K562 (cell line): Measurements from ENCODE around the gene TEX14. TPM values are rescaled to one million over a fixed set of nuclear protein-coding genes. Genes with fewer than 3 reads are reported as not detected.

Experiments
- ATAC-seq: fragments of 200-7000 bp; cut with Tn5 transposase; 3 replicates; pipeline ENCODE4 v1.9.1; 2020; ENCODE audit warnings: moderate library complexity
- BruUV-seq: library from RNA; stranded (reverse); fragments of 400-500 nt; replicated peaks from 2 replicates; lab custom pipeline; 2021; lab: Mats Ljungman, UMichigan
- CTCF ChIA-PET: fragments of 300-600 bp; formaldehyde crosslinking; extraction: SDS; loops from one replicate; lab custom pipeline; 2021; ENCODE audit warnings: low intra/inter-chr PET ratio; lab: Yijun Ruan, JAX
- POLR2A ChIA-PET: fragments of 300-600, 350-650 bp; sonication (Branson Sonifier 250); formaldehyde crosslinking; extraction: SDS; loops from one replicate; lab custom pipeline; 2021; ENCODE audit warnings: antibody characterized with exemption, inconsistent platforms; lab: Yijun Ruan, JAX
- DNase-seq, 4 experiments: peaks; one replicate each; pipeline versions ENCODE4 v3.0.0 to v3.0.0-alpha.2; 2011 to 2018; ENCODE audit warnings: low spot score in 3 of 4, mixed read lengths in 3 of 4; ENCODE audit errors: extremely low read depth in 1 of 4
- FAIRE-seq: peaks from 2 replicates; lab custom pipeline; 2011; peaks lifted over from hg19 to GRCh38; lab: Jason Lieb, UNC
- H2AFZ ChIP-seq: 2 replicates; pipeline ENCODE4 v1.6.0; 2011; ENCODE audit warnings: low read depth, low read length, control low read depth, inconsistent platforms
- H3K27ac ChIP-seq: fragments of 200-600 bp; 3 replicates; pipeline ENCODE4 v1.8.0; 2011; ENCODE audit warnings: low read depth, mild to moderate bottlenecking, control low read depth, inconsistent platforms, low read length, moderate library complexity, mixed read lengths; ENCODE audit errors: extremely low read depth
- H3K27me3 ChIP-seq, 2 experiments: fragments of 300-600 bp in 1 of 2; 2 replicates in 1 of 2; 3 replicates in 1 of 2; pipeline versions ENCODE4 v1.6.0 to v1.8.0; 2011; ENCODE audit warnings: inconsistent platforms in 2 of 2, low read length in 2 of 2, mild to moderate bottlenecking in 1 of 2, mixed read lengths in 1 of 2, moderate library complexity in 1 of 2; ENCODE audit not compliant: control insufficient read depth in 2 of 2, insufficient read depth in 2 of 2
- H3K36me3 ChIP-seq: fragments of 300-600 bp; 3 replicates; pipeline ENCODE4 v1.8.0; 2011; ENCODE audit warnings: mild to moderate bottlenecking, low read length, inconsistent platforms; ENCODE audit not compliant: control insufficient read depth, insufficient read depth
- H3K4me1 ChIP-seq, 2 experiments: fragments of 200-600 bp in 1 of 2; replicated peaks in 1 of 2; 2 replicates in 1 of 2; 3 replicates in 1 of 2; pipeline versions ENCODE4 v1.5.1 to v1.8.0; 2011; ENCODE audit warnings: inconsistent platforms in 2 of 2, low read length in 2 of 2, mild to moderate bottlenecking in 1 of 2, mixed read lengths in 1 of 2, moderate library complexity in 1 of 2; ENCODE audit not compliant: control insufficient read depth in 2 of 2, insufficient read depth in 2 of 2
- H3K4me2 ChIP-seq: 2 replicates; pipeline ENCODE4 v1.6.1; 2011; ENCODE audit warnings: low read length, control low read depth, inconsistent platforms, mixed read lengths; ENCODE audit not compliant: insufficient read depth
- H3K4me3 ChIP-seq: fragments of 200-600 bp; sonication (generic), shearing (Covaris generic); 2 replicates; pipeline ENCODE4 v1.5.1; 2016; ENCODE audit warnings: control low read depth, inconsistent platforms
- H3K79me2 ChIP-seq: fragments of 200-600 bp; 3 replicates; pipeline ENCODE4 v1.8.0; 2011; ENCODE audit warnings: low read length, inconsistent platforms; ENCODE audit not compliant: control insufficient read depth, insufficient read depth
- H3K9ac ChIP-seq, 2 experiments: 2 replicates each; pipeline versions ENCODE4 v1.6.0 to v1.6.1; 2011; ENCODE audit warnings: low read depth in 2 of 2, low read length in 2 of 2, control low read depth in 1 of 2, inconsistent platforms in 1 of 2, mild to moderate bottlenecking in 1 of 2, mixed read lengths in 1 of 2; ENCODE audit not compliant: insufficient read depth in 1 of 2
- H3K9me1 ChIP-seq: one replicate; pipeline ENCODE4 v1.6.0; 2011; ENCODE audit warnings: inconsistent platforms, mild to moderate bottlenecking, low read length, moderate library complexity; ENCODE audit not compliant: control insufficient read depth, insufficient read depth
- H3K9me3 ChIP-seq: replicated peaks from 2 replicates; pipeline ENCODE4 v1.5.1; 2011; ENCODE audit warnings: low read depth, low read length, inconsistent platforms; ENCODE audit not compliant: control insufficient read depth, insufficient read depth
- H4K20me1 ChIP-seq: replicated peaks from 2 replicates; pipeline ENCODE4 v1.6.1; 2011; ENCODE audit warnings: low read length, inconsistent platforms, mixed read lengths; ENCODE audit not compliant: control insufficient read depth, insufficient read depth
- ZNF41 ChIP-seq: fragments of 250-450 bp; sonication (Bioruptor Pico); conservative IDR thresholded peaks from 2 replicates; pipeline ENCODE4 v1.4.0; 2020; ENCODE audit warnings: mild to moderate bottlenecking
- WGBS: fragments of 100-300 bp; shearing (Covaris generic); methylation state at CpG from one replicate; pipeline ENCODE4 v1.1.6; 2016; ENCODE audit warnings: low coverage, mixed read lengths; ENCODE audit not compliant: insufficient coverage; ENCODE audit errors: missing lambda C conversion rate; 5-methylcytosine and 5-hydroxymethylcytosine counted together
- in situ Hi-C: fragments of 300-500 bp; cut with MboI; formaldehyde crosslinking; loops from 4 replicates; pipeline ENCODE4 v1.15.0; 2018; ENCODE audit warnings: inconsistent platforms, mixed read lengths
- intact Hi-C: fragments of 100-400 bp; cut with micrococcal nuclease; formaldehyde crosslinking; loops from 2 replicates; pipeline ENCODE4 v1.14.2; 2022
- polyA plus RNA-seq, 8 experiments: library from polyadenylated mRNA; depleted of rRNA in 4 of 8; stranded (reverse) in 5 of 8; unstranded in 3 of 8; fragments of >200 nt; fragmentation: Nextera tagmentation in 2 of 8; fragmentation: Illumina TruSeq in 1 of 8; extraction: Ambion mirVana in 2 of 8; extraction: Trizol in 1 of 8; gene quantifications; 2 replicates each; pipeline versions ENCODE4 v1.2.1 to v1.2.3, GENCODE V29; 2011 to 2014; ENCODE audit warnings: inconsistent platforms in 1 of 8, missing spikeins in 1 of 8
- total RNA-seq, 7 experiments: library from RNA; depleted of rRNA in 6 of 7; stranded (reverse); fragments of >200 nt in 6 of 7; fragmentation: Illumina TruSeq in 2 of 7; extraction: Trizol in 2 of 7; gene quantifications; 2 replicates each; pipeline versions ENCODE4 v1.2.1 to v1.2.3, GENCODE V29; 2011 to 2021; ENCODE audit warnings: low replicate concordance in 1 of 7
- TF ChIP-seq, protein P1 (sequence below), 3 experiments: fragments of 200-800 bp in 1 of 3; fragments of 250-450 bp in 1 of 3; fragments of 450-650 bp in 1 of 3; sonication (Bioruptor Pico) in 1 of 3; sonication (Bioruptor generic) in 1 of 3; formaldehyde crosslinking in 1 of 3; IDR thresholded peaks; 2 replicates each; pipeline versions ENCODE4 v1.6.1 to v1.8.0; 2016 to 2022; ENCODE audit warnings: mild to moderate bottlenecking in 2 of 3, missing genetic modification characterization in 2 of 3, missing compliant biosample characterization in 1 of 3, moderate library complexity in 1 of 3

TEX14 gene
- total and polyA plus RNA-seq, 9 of the 15 experiments (the other 6 are each of a cell fraction or from before 2014, with no cell fraction given): 0.05 to 0.12 (median 0.09) TPM; not detected in 1

DNA sequence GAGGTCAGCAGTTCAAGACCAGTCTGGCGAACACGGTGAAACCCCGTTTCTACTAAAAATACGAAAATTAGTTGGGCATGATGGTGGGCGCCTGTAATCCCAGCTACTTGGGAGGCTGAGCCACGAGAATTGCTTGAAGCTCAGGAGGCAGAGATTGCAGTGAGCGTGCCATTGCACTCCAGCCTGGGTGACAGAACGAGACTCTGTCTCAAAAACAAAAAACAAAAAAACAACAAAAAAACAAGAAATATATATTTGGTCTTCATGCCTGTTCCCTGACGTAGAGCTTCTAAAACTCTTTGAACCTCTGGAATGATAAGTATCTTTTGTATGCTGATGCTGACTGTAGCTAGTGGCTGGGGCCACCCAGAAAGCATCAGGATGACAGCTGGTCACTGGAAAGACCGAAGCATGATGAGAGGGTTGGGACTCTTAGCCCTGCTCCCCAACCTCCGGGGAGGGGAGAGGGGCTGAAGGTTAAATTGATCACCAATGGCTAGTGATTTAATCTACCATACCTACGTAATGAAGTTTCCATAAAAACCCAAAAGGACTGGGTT is 54.8 kb downstream of the TEX14 start:
- no TSS peak for BruUV-seq
- Histone ChIP-seq H3K4me1 (peaks cover 0 to 2% of the 10 kb centered on the region in 2 experiments; a peak in 2 of 5 replicates), H3K9ac (no peak overlapping the region), H3K9me3 (no peaks in the 10 kb centered on the region), H2AFZ (peak overlapping the region; percentile 14; the same call in 1 of the 2 replicates), H3K4me2 (no peak overlapping the region), H3K27ac (no peak overlapping the region), H3K27me3 (no peaks in the 10 kb centered on the region), H3K79me2 (no peaks in the 10 kb centered on the region)
- ChIA-PET POLR2A (interaction anchor here (1.0 to 1.2 kb wide), 4 partner anchors 8 to 42 kb away, joined by 3 to 19 read pairs (median 4); no protein-coding TSS in a partner anchor), CTCF (no interaction called here)
- FAIRE-seq: no peak
- peak; percentile 26; the same call in 1 of the 3 replicates for ATAC-seq
- DNase-seq: no peak
- no peak for TF ChIP-seq ZNF41
- TF ChIP-seq, protein P1, sequence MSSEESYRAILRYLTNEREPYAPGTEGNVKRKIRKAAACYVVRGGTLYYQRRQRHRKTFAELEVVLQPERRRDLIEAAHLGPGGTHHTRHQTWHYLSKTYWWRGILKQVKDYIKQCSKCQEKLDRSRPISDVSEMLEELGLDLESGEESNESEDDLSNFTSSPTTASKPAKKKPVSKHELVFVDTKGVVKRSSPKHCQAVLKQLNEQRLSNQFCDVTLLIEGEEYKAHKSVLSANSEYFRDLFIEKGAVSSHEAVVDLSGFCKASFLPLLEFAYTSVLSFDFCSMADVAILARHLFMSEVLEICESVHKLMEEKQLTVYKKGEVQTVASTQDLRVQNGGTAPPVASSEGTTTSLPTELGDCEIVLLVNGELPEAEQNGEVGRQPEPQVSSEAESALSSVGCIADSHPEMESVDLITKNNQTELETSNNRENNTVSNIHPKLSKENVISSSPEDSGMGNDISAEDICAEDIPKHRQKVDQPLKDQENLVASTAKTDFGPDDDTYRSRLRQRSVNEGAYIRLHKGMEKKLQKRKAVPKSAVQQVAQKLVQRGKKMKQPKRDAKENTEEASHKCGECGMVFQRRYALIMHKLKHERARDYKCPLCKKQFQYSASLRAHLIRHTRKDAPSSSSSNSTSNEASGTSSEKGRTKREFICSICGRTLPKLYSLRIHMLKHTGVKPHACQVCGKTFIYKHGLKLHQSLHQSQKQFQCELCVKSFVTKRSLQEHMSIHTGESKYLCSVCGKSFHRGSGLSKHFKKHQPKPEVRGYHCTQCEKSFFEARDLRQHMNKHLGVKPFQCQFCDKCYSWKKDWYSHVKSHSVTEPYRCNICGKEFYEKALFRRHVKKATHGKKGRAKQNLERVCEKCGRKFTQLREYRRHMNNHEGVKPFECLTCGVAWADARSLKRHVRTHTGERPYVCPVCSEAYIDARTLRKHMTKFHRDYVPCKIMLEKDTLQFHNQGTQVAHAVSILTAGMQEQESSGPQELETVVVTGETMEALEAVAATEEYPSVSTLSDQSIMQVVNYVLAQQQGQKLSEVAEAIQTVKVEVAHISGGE (CRISPR knock-in tag; IDR thresholded peaks at IDR 0.05): 0 out of 6 replicates have a peak, but pooled peaks of 1 of the 3 experiments have one; percentile 44
- TF ChIP-seq, all 486 proteins: peak for 1
- no peak overlapping the region for H3K4me3 ChIP-seq
- WGBS: 23% methylated on average over 10 of the region's 12 CpGs
- in situ Hi-C loops (no loop called here), intact Hi-C loops (loop anchor here (10.0 kb wide), 1 partner anchor 302 kb away; no protein-coding TSS in a partner anchor)
- no peaks in the 10 kb centered on the region for H4K20me1 ChIP-seq
- H3K36me3 ChIP-seq: no peaks in the 10 kb centered on the region
- H3K9me1 ChIP-seq: no peaks in the 10 kb centered on the region
